HCT116 (cell line): ENCODE data around the gene OR5B21. TPM values are rescaled to one million over a fixed set of nuclear protein-coding genes. Genes with fewer than 3 reads are reported as not detected.

Experiments
- ATAC-seq: fragments of 200-7000 bp; cut with Tn5 transposase; 2 replicates; pipeline ENCODE4 v1.9.1; 2020; ENCODE audit warnings: mild to moderate bottlenecking, moderate library complexity
- BruUV-seq: library from RNA; stranded (reverse); fragments of 400-500 nt; replicated peaks from 2 replicates; lab custom pipeline; 2021; lab: Mats Ljungman, UMichigan
- CTCF ChIA-PET: fragments of 300-600 bp; sonication (Branson Sonifier 250); formaldehyde crosslinking; loops from one replicate; lab custom pipeline; 2021; ENCODE audit warnings: antibody characterized with exemption; lab: Charles Lee
- POLR2A ChIA-PET: fragments of 300-600, 350-600 bp; sonication (Branson Sonifier 250); formaldehyde crosslinking; loops from one replicate; lab custom pipeline; 2021; ENCODE audit warnings: antibody characterized with exemption; lab: Charles Lee
- RAD21 ChIA-PET, 2 experiments: fragments of 300-600 bp; sonication (Branson Sonifier 250); formaldehyde crosslinking; loops; one replicate each; lab custom pipeline; 2023; ENCODE audit warnings: low total read pairs in 2 of 2; ENCODE audit not compliant: uncharacterized antibody in 2 of 2, unreplicated experiment in 2 of 2, low non-redundant PET in 1 of 2; lab: Charles Lee
- DNase-seq: peaks from one replicate; pipeline ENCODE4 v3.0.0-alpha.2; 2010; ENCODE audit warnings: low read depth, low spot score
- H2AFZ ChIP-seq: fragments of 200-600 bp; shearing (Covaris generic), sonication (generic); 2 replicates; pipeline ENCODE4 v1.6.1; 2017; ENCODE audit warnings: low read depth, mixed run types, mixed read lengths, antibody characterized with exemption, low read length; ENCODE audit not compliant: poor library complexity, severe bottlenecking
- H3K27ac ChIP-seq: 2 replicates; pipeline ENCODE4 v1.5.1; 2012; ENCODE audit warnings: low read depth, low read length
- H3K27me3 ChIP-seq: fragments of 200-600 bp; sonication (generic); 2 replicates; pipeline ENCODE4 v1.6.1; 2016; ENCODE audit warnings: mixed run types, low read length, mixed read lengths; ENCODE audit not compliant: insufficient read depth
- H3K36me3 ChIP-seq, 2 experiments: fragments of 200-500 bp in 1 of 2; fragments of 200-600 bp in 1 of 2; sonication (Bioruptor generic) in 1 of 2; sonication (generic) in 1 of 2; 2 replicates each; pipeline versions ENCODE4 v1.5.1 to v1.6.1; 2014 to 2016; ENCODE audit warnings: low read length in 2 of 2, inconsistent platforms in 1 of 2, mixed read lengths in 1 of 2, mixed run types in 1 of 2; ENCODE audit not compliant: insufficient read depth in 2 of 2, control insufficient read depth in 1 of 2
- H3K4me1 ChIP-seq, 2 experiments: fragments of 200-600 bp in 1 of 2; sonication (generic) in 1 of 2; 2 replicates each; pipeline versions ENCODE4 v1.5.1 to v1.6.1; 2012 to 2017; ENCODE audit warnings: low read length in 2 of 2, inconsistent platforms in 1 of 2, mild to moderate bottlenecking in 1 of 2, mixed read lengths in 1 of 2, mixed run types in 1 of 2, moderate library complexity in 1 of 2; ENCODE audit not compliant: insufficient read depth in 2 of 2, control insufficient read depth in 1 of 2
- H3K4me2 ChIP-seq: fragments of 200-600 bp; sonication (generic); 2 replicates; pipeline ENCODE4 v1.6.1; 2017; ENCODE audit warnings: mixed run types, low read length, mixed read lengths
- H3K4me3 ChIP-seq, 2 experiments: fragments of 200-600 bp in 1 of 2; sonication (generic) in 1 of 2; replicated peaks in 1 of 2; 2 replicates each; pipeline ENCODE4 v1.5.1; 2011 to 2016; ENCODE audit warnings: low read length in 2 of 2, control low read depth in 1 of 2, low read depth in 1 of 2, mild to moderate bottlenecking in 1 of 2, mixed read lengths in 1 of 2, mixed run types in 1 of 2
- H3K79me2 ChIP-seq: fragments of 200-600 bp; sonication (generic); 2 replicates; pipeline ENCODE4 v1.6.1; 2017; ENCODE audit warnings: mild to moderate bottlenecking, mixed run types, low read length, moderate library complexity, mixed read lengths; ENCODE audit not compliant: insufficient read depth
- H3K9ac ChIP-seq: fragments of 200-600 bp; sonication (generic); 2 replicates; pipeline ENCODE4 v1.6.1; 2016; ENCODE audit warnings: low read length, mixed read lengths
- H3K9me2 ChIP-seq: fragments of 200-600 bp; sonication (generic), shearing (Covaris generic); 2 replicates; pipeline ENCODE4 v1.6.1; 2017; ENCODE audit warnings: mixed run types, mild to moderate bottlenecking, moderate library complexity; ENCODE audit not compliant: insufficient read depth
- H3K9me3 ChIP-seq, 2 experiments: fragments of 200-500 bp in 1 of 2; fragments of 200-600 bp in 1 of 2; sonication (Bioruptor generic) in 1 of 2; sonication (generic) in 1 of 2; 2 replicates each; pipeline ENCODE4 v1.6.1; 2014 to 2017; ENCODE audit warnings: low read length in 2 of 2, mixed read lengths in 2 of 2, inconsistent platforms in 1 of 2, low read depth in 1 of 2, mild to moderate bottlenecking in 1 of 2, mixed run types in 1 of 2, moderate library complexity in 1 of 2; ENCODE audit not compliant: control insufficient read depth in 1 of 2, insufficient read depth in 1 of 2
- H4K20me1 ChIP-seq: fragments of 200-600 bp; sonication (generic), shearing (Covaris generic); 2 replicates; pipeline ENCODE4 v1.6.1; 2017; ENCODE audit warnings: mixed run types, mild to moderate bottlenecking, moderate library complexity; ENCODE audit not compliant: insufficient read depth
- ELF1 ChIP-seq: IDR thresholded peaks from 2 replicates; pipeline ENCODE4 v1.6.1; 2012; ENCODE audit warnings: low read depth, borderline replicate concordance
- EZH2 ChIP-seq: fragments of 200-600 bp; sonication (generic); IDR thresholded peaks from 2 replicates; pipeline ENCODE4 v1.6.1; 2017; ENCODE audit warnings: antibody characterized with exemption, mixed run types
- JUND ChIP-seq: IDR thresholded peaks from 2 replicates; pipeline ENCODE4 v1.6.1; 2012
- SRF ChIP-seq: IDR thresholded peaks from 2 replicates; pipeline ENCODE4 v1.6.1; 2012; ENCODE audit warnings: low read depth
- YY1 ChIP-seq: IDR thresholded peaks from 2 replicates; pipeline ENCODE4 v1.6.1; 2011; ENCODE audit warnings: low read length, low read depth, moderate library complexity, mild to moderate bottlenecking; ENCODE audit not compliant: insufficient replicate concordance; ENCODE audit errors: extremely low read depth
- ZFX ChIP-seq: fragments of 450-650 bp; IDR thresholded peaks from 2 replicates; pipeline ENCODE4 v1.6.1; 2017
- intact Hi-C: fragments of 100-400 bp; cut with micrococcal nuclease; formaldehyde crosslinking; loops from 2 replicates; pipeline ENCODE4 v1.10.0; 2022
- total RNA-seq: library from RNA; stranded (reverse); gene quantifications from one replicate; pipeline ENCODE4 v1.2.1, GENCODE V29; 2021; ENCODE audit not compliant: unreplicated experiment
- TF ChIP-seq, protein P1 (sequence below), 3 experiments: fragments of 200-600 bp in 1 of 3; sonication (generic) in 1 of 3; IDR thresholded peaks in 2 of 3; conservative IDR thresholded peaks in 1 of 3; 2 replicates each; pipeline ENCODE4 v1.5.1; 2012 to 2017; ENCODE audit warnings: low read depth in 2 of 3, low read length in 2 of 3, antibody characterized with exemption in 1 of 3, borderline replicate concordance in 1 of 3, control low read depth in 1 of 3, mild to moderate bottlenecking in 1 of 3, mixed read lengths in 1 of 3, mixed run types in 1 of 3, moderate library complexity in 1 of 3; ENCODE audit not compliant: insufficient read depth in 1 of 3

The OR5B21 gene
- total RNA-seq, 1 experiment from 2014 or later = not detected

DNA sequence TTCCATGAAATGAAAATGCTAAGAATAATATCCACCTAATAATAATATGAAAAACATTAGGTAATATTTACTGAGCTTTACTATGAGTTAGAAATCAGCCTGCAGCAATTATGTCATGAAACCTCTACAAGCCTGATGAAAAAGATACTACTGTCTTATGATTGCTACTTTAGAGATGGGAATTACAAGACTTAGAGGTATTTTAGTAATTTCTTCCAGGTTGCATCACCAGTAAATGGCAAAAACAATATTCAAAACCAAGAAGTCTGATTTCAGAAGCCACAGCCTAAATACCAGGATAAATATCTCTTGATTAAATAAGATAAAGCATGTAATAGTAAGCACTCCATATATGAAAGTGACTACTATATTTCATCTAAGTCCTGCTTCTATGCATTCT is 13.8 kb downstream of the OR5B21 start:
- Histone ChIP-seq H3K9ac (no peak overlapping the region), H3K79me2 (no peaks in the 10 kb centered on the region), H4K20me1 (no peaks in the 10 kb centered on the region), H3K27ac (no peak overlapping the region), H3K27me3 (0 out of 2 replicates have a peak, but pooled peaks cover 12% of the 10 kb centered on the region), H3K36me3 (no peaks in the 10 kb centered on the region), H3K4me1 (no peaks in the 10 kb centered on the region), H3K4me3 (no peak overlapping the region), H3K9me2 (no peaks in the 10 kb centered on the region), H2AFZ (no peak overlapping the region), H3K9me3 (no peaks in the 10 kb centered on the region), H3K4me2 (no peak overlapping the region)
- TF ChIP-seq EZH2 (no peak), ELF1 (no peak), ZFX (no peak), SRF (no peak), YY1 (no peak)
- TF ChIP-seq, protein P1, sequence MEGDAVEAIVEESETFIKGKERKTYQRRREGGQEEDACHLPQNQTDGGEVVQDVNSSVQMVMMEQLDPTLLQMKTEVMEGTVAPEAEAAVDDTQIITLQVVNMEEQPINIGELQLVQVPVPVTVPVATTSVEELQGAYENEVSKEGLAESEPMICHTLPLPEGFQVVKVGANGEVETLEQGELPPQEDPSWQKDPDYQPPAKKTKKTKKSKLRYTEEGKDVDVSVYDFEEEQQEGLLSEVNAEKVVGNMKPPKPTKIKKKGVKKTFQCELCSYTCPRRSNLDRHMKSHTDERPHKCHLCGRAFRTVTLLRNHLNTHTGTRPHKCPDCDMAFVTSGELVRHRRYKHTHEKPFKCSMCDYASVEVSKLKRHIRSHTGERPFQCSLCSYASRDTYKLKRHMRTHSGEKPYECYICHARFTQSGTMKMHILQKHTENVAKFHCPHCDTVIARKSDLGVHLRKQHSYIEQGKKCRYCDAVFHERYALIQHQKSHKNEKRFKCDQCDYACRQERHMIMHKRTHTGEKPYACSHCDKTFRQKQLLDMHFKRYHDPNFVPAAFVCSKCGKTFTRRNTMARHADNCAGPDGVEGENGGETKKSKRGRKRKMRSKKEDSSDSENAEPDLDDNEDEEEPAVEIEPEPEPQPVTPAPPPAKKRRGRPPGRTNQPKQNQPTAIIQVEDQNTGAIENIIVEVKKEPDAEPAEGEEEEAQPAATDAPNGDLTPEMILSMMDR (IDR thresholded peaks at IDR 0.05 in 2 of 3, conservative IDR thresholded peaks at IDR 0.05 in 1 of 3; ENCODE audit: borderline replicate concordance in 1 of 3, insufficient read depth in 1 of 3, low read depth in 2 of 3, low read length in 2 of 3) = no peak
- no peak for ATAC-seq
- ChIA-PET POLR2A (interaction anchor here (0.6 kb wide), 1 partner anchor 827 kb away, joined by 3 read pairs; no protein-coding TSS in a partner anchor), CTCF (no interaction called here), RAD21 (no interaction called here)
- intact Hi-C loops = no loop called here
- DNase-seq = no peak
- BruUV-seq = no TSS peak

DNA sequence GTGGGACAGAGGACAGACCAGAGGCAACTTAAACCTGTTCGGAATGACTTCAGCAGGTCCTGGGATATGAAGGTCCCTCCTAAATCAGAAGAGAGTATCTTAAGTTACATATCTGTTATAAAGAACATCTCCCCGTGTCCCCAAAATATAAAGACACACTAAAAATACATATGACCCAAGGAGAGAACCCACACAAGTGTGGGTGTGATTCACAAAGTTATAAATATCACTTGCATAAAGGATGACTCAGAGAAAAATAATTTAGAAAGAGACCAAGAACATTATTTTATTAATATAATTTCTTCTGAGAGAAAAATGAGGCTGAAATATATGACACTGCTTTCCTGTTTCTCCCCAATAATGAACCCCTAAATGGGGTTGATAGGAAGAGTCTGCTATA is 14.2 kb downstream of the OR5B21 start:
- ChIA-PET RAD21 (no interaction called here), POLR2A (interaction anchor here (0.6 to 0.7 kb wide), 2 partner anchors 613 to 826 kb away, joined by 3 read pairs; no protein-coding TSS in a partner anchor), CTCF (no interaction called here)
- Histone ChIP-seq H3K9me3 (no peaks in the 10 kb centered on the region), H3K27me3 (0 out of 2 replicates have a peak, but pooled peaks cover 12% of the 10 kb centered on the region), H3K4me2 (no peak overlapping the region), H3K36me3 (no peaks in the 10 kb centered on the region), H3K79me2 (no peaks in the 10 kb centered on the region), H3K27ac (no peak overlapping the region), H2AFZ (no peak overlapping the region), H4K20me1 (no peaks in the 10 kb centered on the region), H3K4me1 (no peaks in the 10 kb centered on the region), H3K9ac (no peak overlapping the region), H3K9me2 (no peaks in the 10 kb centered on the region), H3K4me3 (no peak overlapping the region)
- ATAC-seq (no peak), DNase-seq (no peak)
- BruUV-seq = no TSS peak
- intact Hi-C loops = no loop called here
- no peak for TF ChIP-seq JUND
